ENCODE data around the gene PARVA.

GRCh38 chr11:12444601-12445000 lies 67.2 kb downstream of the PARVA start:
- TF ChIP-seq CHD2 (IDR thresholded peaks at IDR 0.05; ENCODE audit: low read length, partially characterized antibody), result no peak
- TF ChIP-seq EP300 (IDR thresholded peaks at IDR 0.05), result no peak
- TF ChIP-seq CHD4 (IDR thresholded peaks at IDR 0.05; ENCODE audit: borderline replicate concordance), result no peak
- TF ChIP-seq SMC3 (IDR thresholded peaks at IDR 0.05), result no peak
- TF ChIP-seq CTCF (IDR thresholded peaks at IDR 0.05), result no peak
- no peak for TF ChIP-seq POLR2A (IDR thresholded peaks at IDR 0.05; ENCODE audit: low read length)
- TF ChIP-seq ESRRA (IDR thresholded peaks at IDR 0.05; ENCODE audit: borderline replicate concordance, low read length), result no peak
- TF ChIP-seq NR3C1 (IDR thresholded peaks at IDR 0.05), result no peak
- no peak for TF ChIP-seq CEBPB (IDR thresholded peaks at IDR 0.05)
- no peak for TF ChIP-seq RAD21 (conservative IDR thresholded peaks at IDR 0.05 in 1 of 2, IDR thresholded peaks at IDR 0.05 in 1 of 2)
- TF ChIP-seq REST (IDR thresholded peaks at IDR 0.05), result no peak
- TF ChIP-seq JUNB (IDR thresholded peaks at IDR 0.05), result no peak
- no peak for TF ChIP-seq HDAC2 (IDR thresholded peaks at IDR 0.05)
- no peak for TF ChIP-seq KDM1A (IDR thresholded peaks at IDR 0.05; ENCODE audit: low read depth)

Data from A549 (cell line).